ENCODE results near the gene TTC23. TPM values are rescaled to one million over a fixed set of nuclear protein-coding genes. Genes with fewer than 3 reads are reported as not detected.

Gene TTC23
- total RNA-seq, 1 donor from 2014 or later, result 43.1 TPM

GRCh38 chr15:99164119-99164518, 85.3 kb downstream of the TTC23 start:
- no peak for DNase-seq

- no peak for DNase-seq
These were observed 85.9 kb downstream of the TTC23 start for GRCh38 chr15:99163271-99164062.

- no peak for DNase-seq
These were observed 90.6 kb downstream of the TTC23 start for GRCh38 chr15:99158626-99159412.

- DNase-seq, result no peak
These were observed 91.9 kb downstream of the TTC23 start for GRCh38 chr15:99157456-99157855.

- no peak for DNase-seq
These were observed 93.4 kb downstream of the TTC23 start for GRCh38 chr15:99155961-99156443.

- DNase-seq, result no peak
These were observed 95.1 kb downstream of the TTC23 start for GRCh38 chr15:99154271-99154670.

- DNase-seq, result no peak
These were observed 96.3 kb downstream of the TTC23 start for GRCh38 chr15:99153026-99153535.

GRCh38 chr15:99151156-99151555, 98.2 kb downstream of the TTC23 start:
- DNase-seq, result no peak

- no peak for DNase-seq
These were observed 100.0 kb downstream of the TTC23 start for GRCh38 chr15:99149366-99149765.

GRCh38 chr15:99148851-99149276, 100.5 kb downstream of the TTC23 start:
- DNase-seq, result peak; percentile 57

GRCh38 chr15:99146661-99147060, 102.7 kb downstream of the TTC23 start:
- DNase-seq, result no peak

- no peak for DNase-seq
These were observed 103.6 kb downstream of the TTC23 start for GRCh38 chr15:99145778-99146177.

- DNase-seq, result no peak
These were observed 104.4 kb downstream of the TTC23 start for GRCh38 chr15:99145005-99145404.

GRCh38 chr15:99143655-99144610, 105.4 kb downstream of the TTC23 start:
- no peak for DNase-seq

GRCh38 chr15:99143242-99143641, 106.1 kb downstream of the TTC23 start:
- no peak for DNase-seq

GRCh38 chr15:99142562-99142961, 106.8 kb downstream of the TTC23 start:
- no peak for DNase-seq

GRCh38 chr15:99141943-99142342, 107.4 kb downstream of the TTC23 start:
- no peak for DNase-seq

- no peak for DNase-seq
These were observed 108.8 kb downstream of the TTC23 start for GRCh38 chr15:99140590-99140989.

GRCh38 chr15:99139276-99139675, 110.1 kb downstream of the TTC23 start:
- DNase-seq, result no peak

- no peak for DNase-seq
These were observed 110.8 kb downstream of the TTC23 start for GRCh38 chr15:99138491-99138982.

GRCh38 chr15:99137877-99138276, 111.5 kb downstream of the TTC23 start:
- no peak for DNase-seq

- no peak for DNase-seq
These were observed 112.3 kb downstream of the TTC23 start for GRCh38 chr15:99137111-99137546.

All from tongue (tissue), 2 donors.